CD4-positive, alpha-beta T cell treated with Interleukin-4 for 1 hour (primary cell): ENCODE results near the gene NDOR1.
"Not testable (repeated sequence)": the region's sequence is repeated elsewhere in the genome, so short reads cannot be mapped to it uniquely, and the experiment has no call there.

Experiments used
- DNase-seq, 2 donors: peaks; one replicate each; pipeline ENCODE4 v3.0.0-alpha.2; 2020 to 2022

Gene NDOR1

DNA sequence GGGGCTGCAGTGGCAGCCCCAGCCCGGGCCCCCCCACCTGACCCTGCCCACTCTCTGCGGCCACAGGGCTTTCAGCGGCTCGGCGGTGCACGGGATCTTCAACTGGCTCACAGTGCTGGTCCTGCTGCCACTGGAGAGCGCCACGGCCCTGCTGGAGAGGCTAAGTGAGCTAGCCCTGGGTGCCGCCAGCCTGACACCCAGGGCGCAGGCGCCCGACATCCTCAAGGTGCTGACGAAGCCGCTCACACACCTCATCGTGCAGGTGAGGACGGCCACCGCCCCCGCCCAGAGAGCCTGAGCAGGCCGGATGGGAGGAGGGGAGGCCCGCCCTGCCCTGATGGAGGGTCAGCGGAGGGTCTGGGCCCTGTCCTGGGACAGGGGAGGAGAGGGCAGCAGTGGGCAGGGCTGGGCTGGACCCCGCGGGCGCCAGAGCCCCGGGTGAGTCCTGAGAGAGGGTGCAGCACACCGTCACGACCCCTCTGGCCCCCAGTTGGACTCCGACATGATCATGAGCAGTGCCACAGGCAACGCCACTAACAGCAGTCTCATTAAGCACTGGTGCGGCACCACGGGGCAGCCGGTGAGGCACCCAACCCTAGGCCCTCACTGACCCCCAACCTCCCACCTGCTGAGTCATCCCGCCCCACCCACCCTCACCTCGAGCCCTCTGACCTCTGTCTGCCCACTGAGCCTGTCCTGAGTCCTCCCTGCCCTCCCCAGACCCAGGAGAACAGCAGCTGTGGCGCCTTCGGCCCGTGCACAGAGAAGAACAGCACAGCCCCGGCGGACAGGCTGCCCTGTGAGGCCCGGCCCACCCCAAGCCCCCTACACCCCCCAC lies 27.9 kb downstream of the NDOR1 start:
- no peak for DNase-seq

DNA sequence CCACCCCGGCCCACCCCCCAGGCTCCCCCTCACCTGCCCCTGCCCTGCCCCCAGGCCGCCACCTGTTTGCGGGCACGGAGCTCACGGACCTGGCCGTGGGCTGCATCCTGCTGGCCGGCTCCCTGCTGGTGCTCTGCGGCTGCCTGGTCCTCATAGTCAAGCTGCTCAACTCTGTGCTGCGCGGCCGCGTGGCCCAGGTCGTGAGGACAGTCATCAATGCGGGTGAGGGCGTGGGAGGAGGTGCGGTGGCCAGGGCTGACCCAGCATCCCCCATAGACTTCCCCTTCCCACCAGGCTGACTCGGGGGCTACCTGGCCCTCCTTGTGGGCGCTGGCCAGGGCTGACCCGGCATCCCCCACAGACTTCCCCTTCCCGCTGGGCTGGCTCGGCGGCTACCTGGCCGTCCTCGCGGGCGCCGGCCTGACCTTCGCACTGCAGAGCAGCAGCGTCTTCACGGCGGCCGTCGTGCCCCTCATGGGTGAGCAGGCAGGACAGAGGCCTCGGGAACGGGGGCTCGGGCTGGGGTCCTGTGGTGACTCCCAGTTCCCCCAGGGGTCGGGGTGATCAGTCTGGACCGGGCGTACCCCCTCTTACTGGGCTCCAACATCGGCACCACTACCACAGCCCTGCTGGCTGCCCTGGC lies 28.7 kb downstream of the NDOR1 start:
- no peak for DNase-seq

DNA sequence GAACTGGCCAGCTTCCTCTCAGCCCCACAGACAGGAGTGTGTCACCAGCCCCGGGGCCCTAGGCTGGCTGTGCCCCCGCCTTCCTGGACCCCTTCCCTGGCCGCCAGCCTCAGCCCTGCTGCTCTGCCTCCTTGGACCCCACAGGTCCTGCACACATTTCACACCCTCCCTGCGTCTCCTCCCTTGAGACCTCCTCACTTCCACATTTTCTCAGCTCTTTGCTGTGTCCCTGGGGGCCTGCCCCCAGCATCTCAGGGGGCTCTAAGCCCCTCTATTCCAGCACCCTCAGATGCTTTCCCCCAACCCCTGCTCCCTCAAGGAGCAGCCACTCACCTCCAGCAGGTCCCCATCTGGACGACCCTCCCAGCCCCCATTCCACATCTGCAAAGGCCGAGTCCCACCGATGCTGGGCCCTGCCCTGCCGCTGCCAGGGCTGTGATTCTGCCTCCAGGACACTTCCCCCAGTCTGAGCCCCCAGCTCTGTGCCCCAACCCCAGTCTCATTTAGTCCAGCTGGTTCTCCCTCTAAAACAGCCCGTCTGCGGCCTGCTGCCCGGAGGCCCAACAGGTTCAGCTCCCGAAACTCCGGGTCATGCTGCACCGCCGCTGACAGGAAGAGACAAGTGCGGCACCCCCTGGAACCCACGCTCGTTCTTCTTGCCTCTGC lies 29.4 kb downstream of the NDOR1 start:
- DNase-seq: no peak

DNA sequence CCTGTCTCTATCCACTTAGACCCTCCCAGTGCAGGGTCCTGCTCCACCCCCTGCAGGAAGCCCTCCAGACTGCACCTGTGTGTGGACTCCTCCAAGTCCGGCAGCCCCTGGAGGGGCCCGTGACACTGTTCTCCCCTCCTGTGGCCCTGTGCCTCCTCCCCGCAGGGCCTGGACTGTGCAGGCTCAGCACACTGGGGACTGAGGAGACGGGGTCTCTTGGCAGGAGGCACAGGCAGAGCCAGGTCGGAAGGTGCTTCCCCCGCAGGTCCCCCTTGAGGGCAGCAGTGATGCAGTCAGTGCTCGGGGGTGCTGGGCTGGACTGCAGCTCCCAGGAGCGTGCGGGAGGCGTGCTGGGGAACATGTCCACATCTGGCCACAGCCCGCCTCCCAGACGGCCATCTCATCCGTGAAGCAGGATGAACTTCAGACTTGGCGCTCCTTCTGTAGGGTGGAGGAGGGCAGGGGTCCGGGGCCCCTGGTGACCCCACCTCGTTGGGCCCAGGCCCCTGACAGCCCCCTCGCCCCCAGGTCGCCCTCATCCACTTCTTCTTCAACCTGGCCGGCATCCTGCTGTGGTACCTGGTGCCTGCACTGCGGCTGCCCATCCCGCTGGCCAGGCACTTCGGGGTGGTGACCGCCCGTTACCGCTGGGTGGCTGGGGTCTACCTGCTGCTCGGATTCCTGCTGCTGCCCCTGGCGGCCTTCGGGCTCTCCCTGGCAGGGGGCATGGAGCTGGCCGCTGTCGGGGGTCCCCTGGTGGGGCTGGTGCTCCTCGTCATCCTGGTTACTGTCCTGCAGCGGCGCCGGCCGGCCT lies 30.1 kb downstream of the NDOR1 start:
- no peak for DNase-seq

DNA sequence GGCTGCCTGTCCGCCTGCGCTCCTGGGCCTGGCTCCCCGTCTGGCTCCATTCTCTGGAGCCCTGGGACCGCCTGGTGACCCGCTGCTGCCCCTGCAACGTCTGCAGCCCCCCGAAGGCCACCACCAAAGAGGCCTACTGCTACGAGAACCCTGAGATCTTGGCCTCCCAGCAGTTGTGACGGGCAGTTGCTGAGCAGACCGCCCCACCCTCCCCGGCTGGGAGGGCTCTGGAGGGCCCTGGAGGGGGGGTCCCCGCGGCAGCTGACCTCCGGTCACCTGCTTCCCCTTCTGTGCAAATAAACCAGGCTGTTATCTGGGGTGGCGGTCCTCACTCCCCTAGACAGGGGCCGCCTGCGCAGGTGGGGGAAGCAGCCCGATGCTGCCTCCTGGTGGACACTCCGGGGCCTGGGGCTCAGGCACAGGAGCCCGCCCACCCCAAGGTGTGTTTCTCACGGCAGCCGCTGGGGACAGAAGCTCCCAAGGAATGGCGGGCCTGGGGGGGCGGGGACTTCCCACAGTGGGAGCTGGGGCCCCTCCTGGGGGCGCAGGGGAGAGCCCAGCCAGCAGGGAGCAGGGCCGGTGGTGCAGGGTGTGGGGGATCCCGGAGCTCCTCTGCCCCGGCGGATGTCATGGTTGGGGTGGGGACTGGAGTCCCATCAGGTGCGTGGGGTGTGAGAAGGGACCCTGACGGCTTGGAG lies 30.9 kb downstream of the NDOR1 start:
- peak; percentile 90 to 91 for DNase-seq

DNA sequence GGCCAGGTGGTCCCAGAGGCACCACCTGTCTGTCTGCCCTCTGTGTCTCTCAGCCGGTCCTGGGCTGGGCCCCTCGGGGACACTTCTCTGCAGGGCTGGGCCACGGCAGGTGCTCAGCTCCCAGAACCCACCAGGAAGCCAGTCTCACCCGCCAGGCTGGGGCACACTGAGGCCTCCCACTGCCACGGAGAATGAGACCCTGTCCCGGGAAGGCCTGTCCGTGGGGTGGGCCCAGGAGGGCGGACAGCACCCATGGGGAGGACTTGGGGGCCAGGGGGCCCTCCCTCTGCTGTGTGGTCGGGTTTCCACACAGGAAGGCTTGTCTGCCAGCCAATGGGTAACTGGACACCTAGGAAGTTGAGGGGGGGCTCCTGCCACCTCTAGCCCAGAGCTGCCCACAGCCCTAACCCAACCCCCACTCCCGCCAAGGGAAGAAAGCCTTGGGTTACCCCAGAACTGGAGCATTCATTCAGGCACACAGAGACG lies 31.5 kb downstream of the NDOR1 start:
- no peak for DNase-seq

DNA sequence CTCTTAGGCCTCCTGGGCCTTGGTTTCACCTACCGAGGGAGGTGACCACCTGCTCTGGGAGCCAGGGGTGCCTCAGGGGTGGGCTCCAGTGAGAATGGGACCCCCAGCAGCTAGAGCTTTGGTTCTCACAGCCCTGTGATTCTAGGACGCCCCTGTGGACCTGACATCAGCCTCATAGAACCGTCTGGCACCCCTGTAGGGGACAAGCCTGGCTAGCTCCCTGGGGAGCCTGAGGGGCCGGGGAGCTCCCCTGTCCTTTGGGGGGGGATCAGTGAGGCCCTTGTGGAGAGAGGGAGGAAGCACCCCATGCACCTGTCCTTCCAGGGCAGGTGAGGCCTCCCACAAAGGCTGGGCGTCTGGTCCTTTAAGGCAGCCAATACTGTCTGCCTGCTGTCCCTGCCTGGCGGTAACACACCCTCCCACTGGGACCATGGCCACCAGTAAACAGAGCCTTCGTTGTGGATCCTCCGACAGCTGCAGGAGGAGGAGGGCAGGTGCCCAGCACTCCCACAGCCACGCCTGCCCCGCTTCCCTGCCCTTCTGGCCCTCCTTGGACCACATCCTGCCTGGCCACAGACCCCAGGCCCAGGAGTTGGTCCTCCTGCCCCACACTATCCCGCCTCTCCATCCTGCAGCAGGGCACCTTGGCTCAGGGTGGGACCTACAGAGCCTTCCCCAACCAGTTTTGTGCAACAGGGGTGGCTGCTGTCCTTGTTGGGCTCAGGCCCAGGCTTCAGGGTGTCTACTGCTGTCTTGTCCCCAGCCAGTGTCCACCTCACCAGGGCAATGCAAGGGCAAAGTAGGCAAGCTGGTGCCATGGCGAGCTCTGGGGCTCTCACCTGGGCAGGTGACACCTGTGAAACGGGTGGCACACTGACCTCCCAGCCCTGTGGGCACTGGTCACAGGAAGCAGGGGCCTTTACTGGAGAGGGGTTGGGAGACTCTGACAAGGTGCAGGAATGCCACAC lies 32.5 kb downstream of the NDOR1 start:
- DNase-seq: no peak

DNA sequence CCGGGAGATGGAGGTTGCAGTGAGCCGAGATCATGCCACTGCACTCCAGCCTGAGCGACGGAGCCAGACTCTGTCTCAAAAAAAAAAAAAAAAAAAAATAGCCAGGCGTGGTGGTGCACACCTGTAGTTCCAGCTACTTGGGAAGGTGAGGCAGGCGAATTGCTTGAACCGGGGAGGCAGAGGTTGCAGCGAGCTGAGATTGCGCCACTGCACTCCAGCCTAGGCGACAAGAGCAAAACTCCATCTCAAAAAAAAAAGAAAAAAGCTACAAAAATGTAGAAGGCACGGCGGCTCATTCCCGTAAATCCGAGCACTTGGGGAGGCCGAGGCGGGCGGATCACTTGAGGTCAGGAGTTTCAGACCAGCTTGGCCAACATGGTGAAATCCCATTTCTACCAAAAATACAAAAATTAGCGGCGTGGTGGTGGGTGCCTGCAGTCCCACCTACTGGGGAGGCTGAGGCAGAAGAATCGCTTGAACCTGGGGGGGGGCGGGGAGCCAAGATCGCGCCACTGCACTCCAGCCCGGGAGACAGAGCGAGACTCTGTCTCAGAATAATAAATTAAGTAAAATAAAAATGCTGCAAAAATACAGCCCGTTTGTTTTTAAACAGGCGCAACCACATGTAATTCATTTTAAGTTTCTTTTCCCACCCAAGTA lies 34.2 kb downstream of the NDOR1 start:
- DNase-seq: peak in 1 of 2 donors; percentile 6

DNA sequence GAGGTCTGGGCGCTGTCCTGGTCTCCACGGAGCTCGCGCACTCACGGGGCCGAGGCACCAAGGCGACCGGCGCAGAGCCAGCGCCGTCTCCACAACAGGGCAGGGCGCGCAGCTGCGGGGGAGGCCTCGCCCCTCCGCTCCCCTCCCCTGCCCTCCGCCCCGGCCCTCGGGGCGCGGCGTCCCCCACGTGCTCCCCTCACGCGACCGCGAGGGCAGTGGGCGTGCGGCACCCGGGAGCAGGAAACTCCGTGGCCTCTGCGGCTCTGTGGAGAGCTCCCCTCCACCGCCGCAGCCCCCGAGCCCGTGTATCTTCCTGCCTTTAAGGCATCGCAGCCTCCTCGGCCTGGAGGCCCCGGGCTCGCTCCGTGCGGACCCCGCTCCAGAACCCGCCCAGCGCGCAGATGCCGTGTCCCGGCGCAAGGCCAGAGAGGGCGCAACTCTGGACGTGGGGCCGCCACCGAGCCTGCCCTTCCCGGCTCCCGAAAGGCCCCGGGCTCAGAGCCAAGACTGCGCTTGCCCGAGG lies 34.9 kb downstream of the NDOR1 start:
- DNase-seq: peak; percentile 63 to 76

DNA sequence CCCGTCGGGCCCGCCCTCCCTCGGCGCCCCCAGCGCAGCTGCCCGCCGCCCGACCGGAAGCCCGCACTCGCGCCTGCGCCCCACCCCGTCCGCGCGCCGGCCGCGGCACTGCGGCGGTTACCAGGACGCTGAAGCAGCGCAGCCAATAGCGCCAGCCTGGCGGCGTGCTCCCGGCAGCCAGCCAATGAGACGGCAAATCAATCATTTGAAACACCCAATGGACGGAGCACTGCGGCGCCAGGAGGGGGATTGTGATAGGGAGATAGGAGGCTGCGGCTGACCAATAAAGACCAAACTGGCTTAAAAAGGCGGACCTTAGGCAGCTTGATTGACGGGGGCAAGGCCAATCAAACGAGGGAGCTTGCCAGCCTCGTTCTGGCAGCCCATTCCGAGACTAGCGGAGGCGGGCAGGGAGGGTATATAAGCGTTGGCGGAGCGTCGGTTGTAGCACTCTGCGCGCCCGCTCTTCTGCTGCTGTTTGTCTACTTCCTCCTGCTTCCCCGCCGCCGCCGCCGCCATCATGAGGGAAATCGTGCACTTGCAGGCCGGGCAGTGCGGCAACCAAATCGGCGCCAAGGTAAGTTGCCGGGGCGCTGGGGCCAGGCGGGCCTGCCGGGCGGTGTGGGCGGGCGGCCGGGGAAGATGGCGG lies 35.5 kb downstream of the NDOR1 start, which contains the start of gene TUBB4B:
Gene TUBB4B (plus strand): TSS at position 447 of the 649 bp plus-strand sequence. CDS start 74 bp downstream, at position 521.
- peak; percentile 100 for DNase-seq

DNA sequence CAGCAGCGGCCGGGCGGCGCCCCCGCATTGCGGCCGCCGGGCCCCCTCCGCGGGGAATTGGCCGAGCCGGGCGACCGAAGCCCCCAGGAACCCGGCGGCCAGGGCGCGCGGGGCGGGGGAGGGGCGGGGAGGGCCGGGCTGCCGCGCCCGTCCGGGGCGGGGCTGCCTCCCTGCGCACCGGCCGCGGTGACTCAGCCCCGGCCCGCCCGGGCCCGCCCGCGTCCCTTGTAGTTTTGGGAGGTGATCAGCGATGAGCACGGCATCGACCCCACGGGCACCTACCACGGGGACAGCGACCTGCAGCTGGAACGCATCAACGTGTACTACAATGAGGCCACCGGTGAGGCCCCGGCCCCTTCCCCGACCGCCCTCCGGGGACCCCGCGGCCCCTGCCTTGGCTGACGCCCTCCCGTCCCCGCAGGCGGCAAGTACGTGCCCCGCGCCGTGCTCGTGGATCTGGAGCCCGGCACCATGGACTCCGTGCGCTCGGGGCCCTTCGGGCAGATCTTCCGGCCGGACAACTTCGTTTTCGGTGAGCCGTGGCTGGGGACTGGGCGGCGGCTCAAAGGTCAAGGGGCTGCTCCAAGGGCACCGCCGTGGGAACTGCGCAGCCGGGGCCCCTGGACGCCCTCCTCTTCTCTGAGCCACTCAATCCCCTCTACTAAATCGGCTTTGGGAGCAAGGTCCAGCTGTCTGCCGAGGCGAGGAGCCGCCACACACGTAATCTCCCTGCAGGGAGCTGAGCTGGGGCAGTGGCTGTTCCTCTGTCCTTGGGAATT lies 36.2 kb downstream of the NDOR1 start:
- DNase-seq: peak; percentile 56 to 60

DNA sequence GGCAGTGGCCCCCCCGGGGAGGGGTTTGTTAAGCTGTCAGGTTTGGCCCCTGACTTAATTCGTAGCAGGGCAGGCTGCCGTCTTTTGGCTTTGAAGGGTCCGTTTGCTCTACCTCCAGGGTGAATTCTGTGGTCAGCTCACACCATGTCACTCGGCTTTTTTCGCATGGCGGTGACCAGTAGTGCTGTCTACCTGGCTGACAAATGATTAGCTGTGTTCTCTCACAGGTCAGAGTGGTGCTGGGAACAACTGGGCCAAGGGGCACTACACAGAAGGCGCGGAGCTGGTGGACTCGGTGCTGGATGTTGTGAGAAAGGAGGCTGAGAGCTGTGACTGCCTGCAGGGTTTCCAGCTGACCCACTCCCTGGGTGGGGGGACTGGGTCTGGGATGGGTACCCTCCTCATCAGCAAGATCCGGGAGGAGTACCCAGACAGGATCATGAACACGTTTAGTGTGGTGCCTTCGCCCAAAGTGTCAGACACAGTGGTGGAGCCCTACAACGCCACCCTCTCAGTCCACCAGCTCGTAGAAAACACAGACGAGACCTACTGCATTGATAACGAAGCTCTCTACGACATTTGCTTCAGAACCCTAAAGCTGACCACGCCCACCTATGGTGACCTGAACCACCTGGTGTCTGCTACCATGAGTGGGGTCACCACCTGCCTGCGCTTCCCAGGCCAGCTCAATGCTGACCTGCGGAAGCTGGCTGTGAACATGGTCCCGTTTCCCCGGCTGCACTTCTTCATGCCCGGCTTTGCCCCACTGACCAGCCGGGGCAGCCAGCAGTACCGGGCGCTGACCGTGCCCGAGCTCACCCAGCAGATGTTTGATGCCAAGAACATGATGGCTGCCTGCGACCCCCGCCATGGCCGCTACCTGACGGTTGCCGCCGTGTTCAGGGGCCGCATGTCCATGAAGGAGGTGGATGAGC lies 37.0 kb downstream of the NDOR1 start:
- no peak for DNase-seq

DNA sequence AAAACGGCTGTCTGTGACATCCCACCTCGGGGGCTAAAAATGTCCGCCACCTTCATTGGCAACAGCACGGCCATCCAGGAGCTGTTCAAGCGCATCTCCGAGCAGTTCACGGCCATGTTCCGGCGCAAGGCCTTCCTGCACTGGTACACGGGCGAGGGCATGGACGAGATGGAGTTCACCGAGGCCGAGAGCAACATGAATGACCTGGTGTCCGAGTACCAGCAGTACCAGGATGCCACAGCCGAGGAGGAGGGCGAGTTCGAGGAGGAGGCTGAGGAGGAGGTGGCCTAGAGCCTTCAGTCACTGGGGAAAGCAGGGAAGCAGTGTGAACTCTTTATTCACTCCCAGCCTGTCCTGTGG lies 37.7 kb downstream of the NDOR1 start:
- not testable (repeated sequence) for DNase-seq

DNA sequence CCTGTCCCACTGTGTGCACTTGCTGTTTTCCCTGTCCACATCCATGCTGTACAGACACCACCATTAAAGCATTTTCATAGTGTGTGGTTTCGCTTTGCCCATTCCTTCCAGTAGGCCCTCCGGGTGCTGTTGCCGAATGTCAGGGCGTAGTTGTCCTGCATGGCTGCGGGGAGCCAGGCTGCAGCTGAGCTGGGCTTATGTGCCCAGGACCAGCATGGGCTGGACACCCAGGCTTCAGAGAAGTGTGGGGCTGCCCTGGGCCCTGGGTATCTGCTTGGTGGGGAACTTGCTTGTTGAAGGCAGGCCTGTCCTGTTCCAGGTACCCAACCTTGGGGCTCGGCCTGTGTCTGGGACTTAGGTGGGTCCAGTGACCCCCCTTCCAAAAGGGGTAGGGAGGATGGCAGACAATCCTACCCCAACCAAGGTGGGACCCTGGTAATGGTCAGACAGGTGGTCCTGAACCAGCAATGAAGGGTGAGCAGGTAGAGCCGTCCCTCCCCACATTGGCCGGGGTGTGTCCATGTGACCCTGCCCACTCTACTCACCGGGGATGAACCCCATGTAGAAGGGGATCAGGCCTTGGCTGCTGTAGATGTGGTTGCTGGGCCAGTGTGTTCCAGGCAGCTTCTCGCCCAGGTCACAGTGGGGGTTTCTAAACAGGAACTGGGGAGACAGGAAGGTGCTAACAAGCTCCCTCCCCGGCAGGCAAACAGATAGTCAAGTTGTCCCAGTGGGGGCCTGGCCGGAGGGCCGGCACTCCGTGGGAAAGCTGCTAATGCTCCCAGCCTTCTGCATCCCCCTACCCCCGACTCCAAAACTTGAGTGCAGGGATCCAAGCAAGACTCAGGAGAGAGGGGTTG lies 38.4 kb downstream of the NDOR1 start:
- no peak for DNase-seq

DNA sequence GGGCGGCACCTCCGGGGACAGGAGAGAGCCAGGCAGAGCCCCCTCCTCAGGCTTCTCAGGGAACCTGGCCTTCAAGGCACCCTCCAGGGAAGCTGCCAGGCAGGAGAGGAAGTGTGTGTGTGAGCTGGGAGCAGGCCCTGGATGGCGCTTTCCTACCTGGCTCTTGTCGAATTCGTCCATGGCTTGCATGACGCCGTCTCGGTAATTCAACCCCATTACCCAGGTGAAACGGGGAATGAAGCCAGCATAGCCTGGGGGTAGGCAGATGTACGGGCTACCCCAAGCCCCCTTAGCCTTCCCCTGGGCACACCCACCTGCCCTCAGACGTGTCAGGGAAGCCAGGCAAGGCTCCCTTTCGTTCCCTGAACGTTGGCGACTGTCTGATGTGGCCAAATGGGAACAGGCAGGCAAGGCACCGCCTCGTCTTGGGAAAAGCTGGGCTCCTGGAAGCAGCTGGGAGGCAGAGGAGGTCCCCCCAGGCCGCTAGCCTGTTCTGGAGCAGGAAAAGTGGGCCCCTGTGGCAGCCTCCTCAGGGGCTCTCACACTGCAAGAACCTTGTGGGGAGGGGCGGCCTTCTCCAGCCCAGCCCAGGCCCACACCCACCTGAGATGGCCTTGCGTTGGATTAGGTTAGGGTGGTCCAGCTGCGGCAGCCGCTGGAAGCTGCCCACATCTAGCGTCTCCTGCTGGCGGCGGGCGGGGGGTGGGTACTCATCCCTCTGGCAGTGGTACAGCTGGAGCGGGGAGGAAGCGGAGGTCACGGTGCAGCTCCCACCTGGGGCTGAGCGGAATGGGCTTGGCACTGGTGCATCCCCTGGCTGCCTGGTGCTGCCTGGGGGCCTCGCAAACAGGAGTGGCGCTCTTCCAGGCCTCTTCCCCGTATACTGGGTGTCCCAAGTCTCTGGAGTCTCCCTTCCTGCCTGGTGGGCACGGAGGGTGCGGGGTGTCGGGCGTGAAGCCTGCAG lies 39.3 kb downstream of the NDOR1 start:
- DNase-seq: no peak
